BJ (cell line): ENCODE results near the gene OR4D11. TPM values are rescaled to one million over a fixed set of nuclear protein-coding genes. Genes with fewer than 3 reads are reported as not detected.

Experiments used
- CTCF ChIA-PET: fragments of 350-600 bp; formaldehyde crosslinking; extraction: SDS; loops from one replicate; lab custom pipeline; 2021; ENCODE audit warnings: antibody characterized with exemption, inconsistent platforms; lab: Yijun Ruan, JAX
- POLR2A ChIA-PET: fragments of 300-600 bp; sonication (Branson Sonifier 250); formaldehyde crosslinking; extraction: SDS; loops from one replicate; lab custom pipeline; 2021; ENCODE audit warnings: antibody characterized with exemption; lab: Charles Lee
- DNase-seq: peaks from one replicate; pipeline ENCODE4 v3.0.0-alpha.2; 2011; ENCODE audit warnings: low read depth
- H3K27me3 ChIP-seq: 2 replicates; pipeline ENCODE4 v1.6.0; 2011; ENCODE audit warnings: low read length; ENCODE audit not compliant: control insufficient read depth, insufficient read depth
- H3K36me3 ChIP-seq: 2 replicates; pipeline ENCODE4 v1.5.1; 2011; ENCODE audit warnings: low read length; ENCODE audit not compliant: control insufficient read depth, insufficient read depth
- H3K4me3 ChIP-seq: 2 replicates; pipeline ENCODE4 v1.5.1; 2011; ENCODE audit warnings: low read depth, mild to moderate bottlenecking, control low read depth, low read length
- polyA plus RNA-seq: library from polyadenylated mRNA; depleted of rRNA; stranded (reverse); fragments of >200 nt; gene quantifications from 2 replicates; pipeline ENCODE4 v1.2.3, GENCODE V29; 2011
- TF ChIP-seq, protein P1 (sequence below): IDR thresholded peaks from 2 replicates; pipeline ENCODE4 v1.5.1; 2011; ENCODE audit warnings: low read depth, mild to moderate bottlenecking, control low read depth, inconsistent platforms, low read length, moderate library complexity; ENCODE audit not compliant: insufficient read depth

Gene OR4D11
- polyA plus RNA-seq, 1 experiment: not detected

GRCh38 chr11:59475176-59475575, 28.2 kb upstream of the OR4D11 start:
- H3K36me3 ChIP-seq: no peaks in the 10 kb centered on the region
- H3K27me3 ChIP-seq: no peaks in the 10 kb centered on the region
- DNase-seq: no peak
- TF ChIP-seq, protein P1, sequence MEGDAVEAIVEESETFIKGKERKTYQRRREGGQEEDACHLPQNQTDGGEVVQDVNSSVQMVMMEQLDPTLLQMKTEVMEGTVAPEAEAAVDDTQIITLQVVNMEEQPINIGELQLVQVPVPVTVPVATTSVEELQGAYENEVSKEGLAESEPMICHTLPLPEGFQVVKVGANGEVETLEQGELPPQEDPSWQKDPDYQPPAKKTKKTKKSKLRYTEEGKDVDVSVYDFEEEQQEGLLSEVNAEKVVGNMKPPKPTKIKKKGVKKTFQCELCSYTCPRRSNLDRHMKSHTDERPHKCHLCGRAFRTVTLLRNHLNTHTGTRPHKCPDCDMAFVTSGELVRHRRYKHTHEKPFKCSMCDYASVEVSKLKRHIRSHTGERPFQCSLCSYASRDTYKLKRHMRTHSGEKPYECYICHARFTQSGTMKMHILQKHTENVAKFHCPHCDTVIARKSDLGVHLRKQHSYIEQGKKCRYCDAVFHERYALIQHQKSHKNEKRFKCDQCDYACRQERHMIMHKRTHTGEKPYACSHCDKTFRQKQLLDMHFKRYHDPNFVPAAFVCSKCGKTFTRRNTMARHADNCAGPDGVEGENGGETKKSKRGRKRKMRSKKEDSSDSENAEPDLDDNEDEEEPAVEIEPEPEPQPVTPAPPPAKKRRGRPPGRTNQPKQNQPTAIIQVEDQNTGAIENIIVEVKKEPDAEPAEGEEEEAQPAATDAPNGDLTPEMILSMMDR: no peak
- ChIA-PET POLR2A (no interaction called here), CTCF (no interaction called here)
- no peak overlapping the region for H3K4me3 ChIP-seq

DNA sequence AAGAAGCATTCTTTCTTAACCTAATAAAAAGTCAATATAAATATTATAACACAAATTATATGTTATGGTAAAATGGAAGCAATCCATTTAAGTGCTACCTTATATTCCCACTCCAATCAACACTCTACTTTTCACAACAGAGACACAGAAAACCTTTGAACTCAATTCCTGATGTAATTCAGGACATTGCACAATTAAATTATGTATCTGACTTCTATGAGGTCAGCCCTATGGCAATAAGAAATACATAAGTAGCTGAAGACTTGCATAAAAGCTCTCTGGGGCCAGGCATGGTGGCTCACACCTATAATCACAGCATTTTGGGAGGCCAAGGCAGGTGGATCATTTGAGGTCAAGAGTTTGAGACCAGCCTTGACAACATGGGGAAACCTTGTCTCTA, 23.5 kb upstream of the OR4D11 start:
- TF ChIP-seq, protein P1: no peak
- no peak for DNase-seq
- no peaks in the 10 kb centered on the region for H3K36me3 ChIP-seq
- H3K27me3 ChIP-seq: no peaks in the 10 kb centered on the region
- POLR2A ChIA-PET: no interaction called here
- H3K4me3 ChIP-seq: no peak overlapping the region
- CTCF ChIA-PET: no interaction called here

DNA sequence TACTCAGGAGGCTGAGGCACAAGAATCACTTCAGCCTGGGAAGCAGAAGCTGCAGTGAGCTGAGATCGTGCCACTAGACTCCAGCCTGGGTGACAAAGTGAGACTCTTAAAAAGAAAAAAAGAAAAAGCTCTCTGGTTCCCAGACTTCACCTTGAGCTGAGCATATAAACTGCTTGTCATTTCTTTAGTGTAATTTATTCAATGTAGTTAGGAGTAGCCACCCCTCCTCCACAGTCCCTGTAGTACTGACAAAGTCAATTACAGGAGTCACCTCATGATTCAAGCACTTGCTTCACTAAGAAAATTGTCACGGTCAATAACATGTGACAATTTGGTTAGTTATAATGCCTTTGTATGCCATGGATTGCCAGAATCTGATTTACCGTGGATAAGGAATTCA, 23.0 kb upstream of the OR4D11 start:
- no peak overlapping the region for H3K4me3 ChIP-seq
- POLR2A ChIA-PET: no interaction called here
- TF ChIP-seq, protein P1: no peak
- H3K27me3 ChIP-seq: no peaks in the 10 kb centered on the region
- CTCF ChIA-PET: no interaction called here
- DNase-seq: no peak
- H3K36me3 ChIP-seq: no peaks in the 10 kb centered on the region

DNA sequence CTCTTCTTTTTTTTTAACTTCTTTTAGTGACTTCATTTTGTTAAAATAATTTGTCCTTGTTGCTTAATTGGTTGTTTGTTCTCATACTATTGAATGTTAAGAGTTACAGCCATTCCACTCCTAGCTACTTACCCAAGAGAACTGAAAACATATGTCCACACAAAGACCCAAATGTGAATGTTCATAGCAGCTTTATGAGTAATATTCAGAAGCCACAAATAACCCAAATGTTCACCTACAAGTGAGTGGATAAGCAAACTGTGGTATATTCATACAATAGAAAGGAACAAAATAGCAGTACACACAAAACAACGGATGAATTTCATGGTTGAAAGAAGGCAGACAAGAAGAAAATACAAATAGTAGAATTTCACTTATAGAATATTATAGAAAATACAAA, 1.4 kb upstream of the OR4D11 start:
- DNase-seq: no peak
- Histone ChIP-seq H3K27me3 (no peaks in the 10 kb centered on the region; the same call in 1 of the 2 replicates), H3K36me3 (no peaks in the 10 kb centered on the region), H3K4me3 (no peak overlapping the region)
- POLR2A ChIA-PET: no interaction called here
- TF ChIP-seq, protein P1: no peak
- CTCF ChIA-PET: no interaction called here

DNA sequence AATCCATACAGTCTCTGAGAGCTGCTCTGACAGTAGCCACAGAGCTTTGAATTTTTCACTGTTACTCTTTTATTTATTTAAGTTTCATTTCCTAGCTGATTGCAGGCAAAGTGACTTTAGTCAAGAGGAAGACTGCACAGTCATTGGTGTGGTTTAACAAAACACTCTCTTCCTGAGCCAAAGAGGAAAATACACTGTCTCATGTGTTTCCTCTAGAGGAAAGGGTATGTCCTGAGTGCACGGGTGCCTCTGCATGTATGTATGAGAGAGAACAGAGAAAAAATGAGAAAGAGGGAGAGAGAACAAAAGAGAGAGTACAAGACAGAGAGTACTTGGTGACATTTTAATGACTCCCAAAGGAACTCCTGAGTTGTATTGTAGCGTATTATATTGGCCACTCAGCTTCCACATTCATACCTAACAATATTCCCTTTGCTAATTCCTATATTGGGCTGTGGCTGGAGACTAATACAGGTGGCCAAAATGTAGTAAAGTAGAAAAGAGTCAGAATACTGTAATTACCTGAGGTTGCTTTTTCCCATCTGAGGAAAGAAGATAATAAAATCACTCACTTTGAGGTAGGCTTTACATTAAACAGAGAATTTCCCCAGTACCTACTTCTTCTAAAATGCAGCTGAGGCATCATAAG, 7.7 kb downstream of the OR4D11 start, which contains the start of gene OR4D9:
OR4D9 (plus strand) TSS at position 599 of the 649 bp plus-strand sequence. CDS start 3,374 bp downstream, outside the sequence.
- TF ChIP-seq, protein P1: no peak
- H3K27me3 ChIP-seq: no peaks in the 10 kb centered on the region
- H3K4me3 ChIP-seq: no peak within 1 kb of the TSS
- CTCF ChIA-PET: no interaction called here
- H3K36me3 ChIP-seq: no peaks in the 10 kb centered on the region
- no peak for DNase-seq
- POLR2A ChIA-PET: no interaction called here
